Measurements from ENCODE around the gene ALDH3A2.
"Not testable (repeated sequence)": the region's sequence is repeated elsewhere in the genome, so short reads cannot be mapped to it uniquely, and the experiment has no call there.

- not testable (repeated sequence) for TF ChIP-seq CTCF (IDR thresholded peaks at IDR 0.05; ENCODE audit: poor library complexity); EZH2 (IDR thresholded peaks at IDR 0.05; ENCODE audit: borderline replicate concordance)
Observed at GRCh38 chr17:19669680-19670079, 21.1 kb downstream of the ALDH3A2 start.

All from hepatocyte (in vitro differentiated cells).